GM19463 (cell line): Measurements from ENCODE around the gene RBM42.
"Not testable (repeated sequence)": the region's sequence is repeated elsewhere in the genome, so short reads cannot be mapped to it uniquely, and the experiment has no call there.

Source experiments
- ATAC-seq: cut with Tn5 transposase; IDR thresholded peaks from one replicate; pipeline ENCODE4 v1.9.1; 2021; ENCODE audit warnings: mild to moderate bottlenecking, moderate library complexity; ENCODE audit not compliant: unreplicated experiment

Gene RBM42

DNA sequence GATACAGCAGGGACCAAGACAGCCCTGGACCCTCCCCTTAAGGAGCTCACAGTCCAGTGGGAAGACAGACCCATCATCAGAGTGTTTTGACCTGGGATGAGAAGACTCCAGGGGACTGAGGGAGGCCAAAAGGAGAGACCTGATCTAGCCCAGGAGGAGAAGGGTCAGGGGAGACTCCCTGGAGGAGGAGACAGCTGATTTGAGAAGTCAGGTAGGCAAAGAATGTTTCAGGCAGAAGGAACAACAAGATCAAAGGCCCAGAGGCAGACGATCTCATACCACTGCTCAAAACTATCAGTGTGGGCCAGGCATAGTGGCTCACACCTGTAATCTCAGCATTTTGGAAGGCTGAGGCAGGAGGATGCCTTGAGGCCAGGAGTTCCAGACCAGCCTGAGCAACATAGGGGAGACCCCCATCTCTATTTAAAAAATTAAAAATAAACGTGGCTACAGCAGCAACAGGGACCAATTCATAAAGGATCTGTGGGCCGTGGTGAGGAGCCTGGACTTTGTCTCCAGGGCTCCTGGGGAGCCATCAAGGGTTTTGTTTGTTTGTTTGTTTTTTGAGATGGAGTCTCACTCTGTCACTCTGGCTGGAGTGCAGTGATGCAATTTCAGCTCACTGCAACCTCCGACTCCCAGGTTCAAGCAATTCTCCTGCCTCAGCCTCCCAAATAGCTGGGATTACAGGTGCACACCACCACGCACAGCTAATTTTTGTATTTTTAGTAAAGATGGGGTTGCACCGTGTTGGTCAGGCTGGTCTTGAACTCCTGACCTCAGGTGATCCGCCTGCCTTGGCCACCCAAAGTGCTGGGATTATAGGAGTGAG is 17.1 kb downstream of the RBM42 start:
- ATAC-seq: no peak

GRCh38 chr19:35648017-35648961 is 19.5 kb downstream of the RBM42 start, which contains the start of gene COX6B1:
Gene COX6B1, plus strand, starts transcription at chr19:35648323. Its CDS starts 2,921 bp downstream, at chr19:35651244.
- peak; percentile 64 for ATAC-seq

DNA sequence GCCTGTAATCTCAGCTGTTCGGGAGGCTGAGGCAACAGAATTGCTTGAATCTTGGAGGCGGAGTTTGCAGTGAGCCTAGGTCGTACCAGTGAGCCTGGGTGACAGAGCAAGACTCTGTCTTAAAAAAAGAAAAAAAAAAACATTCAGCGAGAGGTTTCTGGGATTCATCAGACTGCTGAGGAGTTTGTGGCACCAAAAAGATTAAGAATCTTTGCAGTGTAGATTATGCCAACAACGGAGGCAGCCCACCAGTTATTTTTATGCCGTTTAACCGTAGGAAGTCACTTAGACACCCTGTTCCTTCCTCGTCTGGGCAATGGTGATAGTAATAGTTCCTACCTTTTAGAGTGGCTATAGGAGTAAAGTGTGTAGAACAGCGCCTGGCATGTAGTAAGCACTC is 21.7 kb downstream of the RBM42 start:
- ATAC-seq: no peak

DNA sequence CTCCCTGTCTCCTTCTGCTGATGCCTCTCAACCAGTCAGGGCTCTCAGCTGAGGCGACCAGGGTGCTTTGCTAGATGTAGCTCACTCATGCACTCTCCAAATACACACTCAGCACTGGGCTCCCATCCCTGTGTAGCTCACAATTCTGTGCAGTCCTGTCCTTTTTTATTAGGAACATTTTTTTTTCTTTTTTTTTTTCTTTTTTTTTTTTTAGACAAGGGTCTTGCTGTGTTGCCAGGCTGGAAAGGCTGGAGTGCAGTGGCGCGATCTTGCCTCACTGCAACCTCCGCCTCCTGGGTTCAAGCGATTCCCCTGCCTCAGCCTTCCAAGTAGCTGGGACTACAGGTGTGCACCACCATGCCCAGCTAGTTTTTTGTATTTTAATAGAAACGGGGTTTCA is 26.0 kb downstream of the RBM42 start:
- ATAC-seq: not testable (repeated sequence)

DNA sequence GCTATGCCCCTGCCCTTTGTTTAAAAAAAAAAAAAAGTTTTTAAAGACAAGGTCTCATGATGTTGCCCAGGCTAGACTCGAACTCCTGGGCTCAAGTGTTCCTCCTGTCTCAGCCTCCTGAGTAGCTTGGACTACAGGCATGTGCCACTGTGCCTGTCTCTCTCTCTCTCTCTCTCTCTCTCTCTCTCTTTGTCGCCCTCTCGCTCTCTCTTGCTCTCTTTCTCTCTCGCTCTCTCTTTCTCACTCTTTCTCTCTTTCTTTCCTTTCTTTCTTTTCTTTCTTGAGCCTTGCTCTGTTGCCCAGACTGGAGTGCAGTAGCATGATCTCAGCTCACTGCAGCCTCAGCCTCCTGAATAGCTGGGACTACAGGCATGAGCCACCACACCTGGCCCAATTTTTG is 26.8 kb downstream of the RBM42 start:
- ATAC-seq: no peak

DNA sequence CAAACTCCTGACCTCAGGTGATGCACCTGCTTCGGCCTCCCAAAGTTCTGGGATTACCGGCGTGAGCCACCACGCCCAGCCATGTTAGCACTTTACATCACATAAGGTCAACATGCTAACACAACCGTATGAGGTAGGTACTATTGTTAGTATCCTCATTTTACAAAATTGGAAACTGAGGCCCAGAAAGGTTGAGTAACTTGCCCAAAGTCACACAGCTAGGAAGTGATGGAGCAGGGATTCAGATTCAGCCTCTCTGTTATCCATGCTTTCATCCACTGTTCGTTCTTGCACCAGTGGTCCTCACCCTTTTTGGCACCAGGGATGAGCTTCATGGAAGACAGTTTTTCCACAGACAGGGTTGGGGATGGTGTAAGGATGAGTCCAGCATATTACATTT is 27.9 kb downstream of the RBM42 start:
- no peak for ATAC-seq

DNA sequence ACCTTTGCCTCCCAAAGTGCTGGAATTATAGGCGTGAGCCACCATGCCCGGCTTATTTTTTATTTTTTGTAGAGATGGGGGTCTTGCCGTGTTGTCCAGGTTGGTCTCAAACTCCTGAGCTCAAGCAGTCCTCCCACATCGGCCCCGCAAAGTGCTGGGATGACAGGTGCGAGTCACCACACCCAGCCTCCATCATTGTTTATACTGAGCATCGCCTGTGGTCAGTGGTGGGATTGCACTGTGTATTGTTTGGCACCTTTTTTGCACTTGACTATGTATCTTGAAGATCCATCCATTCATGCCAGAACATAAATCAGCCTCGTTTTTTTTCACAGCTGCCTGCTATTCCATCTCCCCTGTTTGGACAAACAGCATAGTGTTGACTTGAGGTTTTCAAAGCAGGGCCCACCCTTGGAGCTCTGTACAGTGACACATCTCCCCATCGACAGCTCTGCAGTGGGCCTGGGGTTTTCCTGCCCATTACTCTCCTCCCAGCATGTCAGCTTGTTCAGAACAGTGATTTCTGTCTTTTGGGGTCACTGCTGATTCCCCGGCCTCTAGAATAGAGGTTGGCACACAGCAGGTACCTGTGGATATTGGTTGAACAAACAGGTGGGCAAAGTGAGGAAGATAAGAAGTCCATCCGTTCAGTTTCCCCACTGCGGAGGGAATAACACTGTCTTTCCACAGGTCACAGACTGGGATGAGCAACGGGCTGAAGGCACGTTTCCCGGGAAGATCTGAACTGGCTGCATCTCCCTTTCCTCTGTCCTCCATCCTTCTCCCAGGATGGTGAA is 29.3 kb downstream of the RBM42 start:
- ATAC-seq: no peak

DNA sequence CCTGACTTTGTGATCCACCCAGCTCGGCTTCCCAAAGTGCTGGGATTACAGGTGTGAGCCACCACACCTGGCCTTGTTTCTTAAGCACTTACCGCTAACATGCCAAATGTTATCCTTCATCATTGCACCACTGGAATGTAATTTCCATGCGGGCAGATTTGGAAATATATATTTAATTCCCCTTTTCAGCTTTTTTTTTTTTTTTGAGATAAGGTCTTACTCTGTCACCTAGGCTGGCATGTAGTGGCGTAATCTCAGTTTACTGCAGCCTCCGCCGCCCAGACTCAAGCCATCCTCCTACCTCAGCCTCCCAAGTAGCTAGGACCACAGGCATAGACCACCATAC is 33.1 kb downstream of the RBM42 start:
- no peak for ATAC-seq

DNA sequence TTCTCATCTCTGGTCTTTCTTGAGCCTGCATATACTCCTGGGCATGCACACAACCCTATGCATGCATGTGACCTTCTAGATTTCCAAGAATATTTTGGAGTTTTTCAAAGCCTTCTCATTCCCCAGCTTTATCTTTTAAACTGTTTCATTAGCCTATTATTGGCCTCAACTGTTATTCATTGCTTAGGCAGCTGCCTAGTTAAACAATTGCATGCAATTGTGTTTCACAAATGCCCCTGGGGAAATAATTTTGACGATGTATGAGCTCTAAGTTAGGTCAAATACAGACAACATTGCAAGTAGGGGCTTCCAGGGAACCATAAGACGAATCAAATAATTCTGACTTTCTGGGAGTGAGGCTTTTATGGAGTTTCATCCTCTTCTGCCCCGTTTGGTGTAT is 35.1 kb downstream of the RBM42 start:
- no peak for ATAC-seq

DNA sequence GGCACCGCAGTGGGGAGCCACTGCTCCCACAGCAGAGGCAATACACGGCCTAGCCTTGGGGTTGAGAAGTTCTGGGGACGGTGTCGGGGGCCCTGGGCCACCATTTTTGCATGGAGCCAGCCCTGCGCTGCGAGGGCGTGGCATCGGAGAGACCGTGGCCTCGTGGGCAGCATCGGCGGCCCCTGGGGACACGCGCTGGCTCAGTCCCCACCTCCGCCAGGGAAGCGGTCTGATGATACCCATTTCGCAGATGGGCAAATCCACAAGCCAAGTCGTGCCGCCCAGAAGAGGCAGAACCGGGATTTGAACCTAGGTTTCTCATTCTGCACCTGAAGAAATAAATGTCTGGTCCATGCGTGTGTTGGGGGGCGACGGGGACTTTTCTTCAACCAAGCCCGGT is 36.3 kb downstream of the RBM42 start:
- no peak for ATAC-seq

- no peak for ATAC-seq
Observed at GRCh38 chr19:35665604-35666003, 36.8 kb downstream of the RBM42 start.

DNA sequence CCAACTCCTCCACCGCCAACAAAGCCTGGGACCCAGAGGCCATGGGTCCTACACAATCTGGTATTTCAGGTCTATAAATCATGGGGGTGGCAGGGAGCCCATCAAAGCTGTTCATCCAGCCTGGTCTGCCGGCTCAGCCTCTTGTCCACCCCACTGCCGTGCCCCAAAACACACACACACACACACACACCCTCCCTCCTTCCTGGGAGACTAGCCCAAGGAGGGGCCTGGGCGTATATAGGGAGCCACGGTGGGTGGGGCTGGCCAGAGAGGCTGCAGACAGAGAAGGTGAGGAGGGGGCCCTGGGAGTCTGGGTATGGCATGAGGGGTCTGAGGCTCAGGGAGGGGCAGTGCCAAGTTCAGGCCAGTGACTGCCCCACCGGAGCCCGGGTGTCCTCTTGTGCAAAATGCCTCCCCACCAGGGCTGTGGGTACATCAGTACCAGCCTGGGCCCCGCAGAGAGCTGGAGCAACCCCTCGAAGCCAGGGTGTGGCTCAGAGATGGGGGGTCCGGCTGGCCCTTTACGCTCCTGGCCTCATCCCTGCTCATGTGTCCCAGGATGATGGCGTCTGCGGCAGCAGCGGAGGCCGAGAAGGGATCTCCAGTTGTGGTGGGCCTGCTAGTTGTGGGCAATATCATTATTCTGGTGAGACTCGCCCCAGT is 37.5 kb downstream of the RBM42 start, which contains the start of gene UPK1A:
UPK1A (plus strand) TSS at position 267 of the 663 bp plus-strand sequence; CDS start at position 563, 296 bp downstream.
- no peak for ATAC-seq

DNA sequence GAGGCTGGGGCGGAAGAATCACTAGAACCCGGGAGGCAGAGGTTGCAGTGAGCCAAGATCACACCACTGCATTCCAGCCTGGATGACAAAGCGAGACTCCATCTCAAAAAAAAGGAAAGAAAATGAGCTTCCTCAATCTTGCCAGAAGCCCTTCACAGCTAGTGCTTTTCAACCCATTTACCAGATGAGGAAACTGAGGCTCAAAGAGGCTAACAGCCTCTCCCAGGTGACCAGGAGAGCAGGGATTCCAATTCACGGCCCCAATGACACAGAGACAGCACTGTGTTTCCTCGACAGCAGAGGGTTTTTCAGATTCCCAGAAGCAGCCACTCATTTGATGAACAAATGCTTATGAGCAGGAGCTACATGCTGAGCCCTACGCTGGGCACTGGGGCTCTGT is 40.7 kb downstream of the RBM42 start:
- ATAC-seq: no peak

DNA sequence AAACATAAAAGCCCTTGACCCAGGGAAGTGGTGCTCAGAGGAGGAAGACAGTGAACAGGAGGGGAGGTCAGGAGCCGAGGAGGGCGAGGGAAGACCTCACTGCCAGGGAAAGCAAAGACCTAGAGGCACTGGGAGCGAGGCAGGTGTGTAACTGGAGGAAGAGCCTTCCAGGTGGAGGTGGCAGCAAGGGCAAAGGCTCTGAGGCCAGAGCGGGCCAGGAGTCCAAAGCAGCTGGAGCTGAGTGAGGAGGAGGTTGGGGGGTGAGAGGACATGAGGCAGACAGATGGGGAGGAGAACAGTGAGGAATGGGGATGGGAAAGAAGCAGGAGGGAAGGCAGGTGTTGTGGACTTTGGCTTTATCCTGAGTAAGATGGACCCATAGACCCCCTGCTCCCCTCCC is 41.1 kb downstream of the RBM42 start:
- ATAC-seq: no peak

- ATAC-seq: no peak
Observed at GRCh38 chr19:35670686-35671085, 41.9 kb downstream of the RBM42 start.

- ATAC-seq: no peak
Observed at GRCh38 chr19:35671818-35672217, 43.0 kb downstream of the RBM42 start.

- ATAC-seq: no peak
Observed at GRCh38 chr19:35673121-35673804, 44.4 kb downstream of the RBM42 start.

- ATAC-seq: no peak
Observed at GRCh38 chr19:35675589-35676140, 46.8 kb downstream of the RBM42 start.
